Measurements from ENCODE around the gene ERCC2.

ERCC2 gene

GRCh38 chr19:45307361-45307760 lies 63.0 kb downstream of the ERCC2 start:
- TF ChIP-seq CTCF (IDR thresholded peaks at IDR 0.05; ENCODE audit: low read depth, low read length, poor library complexity, severe bottlenecking) (no peak), EZH2phosphoT487 (IDR thresholded peaks at IDR 0.05; ENCODE audit: borderline replicate concordance, low read length) (no peak)
- H3K27ac ChIP-seq (ENCODE audit: low read depth, low read length) = no peak overlapping the region
- no peaks in the 10 kb centered on the region for H3K79me2 ChIP-seq (ENCODE audit: control insufficient read depth, low read length)
- no peaks in the 10 kb centered on the region for H3K9me3 ChIP-seq (ENCODE audit: control insufficient read depth, insufficient read depth, low read length)
- H3K9me2 ChIP-seq (replicated peaks; ENCODE audit: control insufficient read depth, low read length) = no peaks in the 10 kb centered on the region
- H3K36me3 ChIP-seq (ENCODE audit: control insufficient read depth, low read length) = no peaks in the 10 kb centered on the region
- H3K4me2 ChIP-seq (ENCODE audit: low read length) = no peak overlapping the region
- no peak overlapping the region for H3K4me3 ChIP-seq (ENCODE audit: low read length)
- H3K27me3 ChIP-seq (ENCODE audit: control insufficient read depth, low read length) = no peaks in the 10 kb centered on the region
- H3K4me1 ChIP-seq (ENCODE audit: control insufficient read depth, low read length) = no peaks in the 10 kb centered on the region
- no peaks in the 10 kb centered on the region; the same call in 1 of the 2 replicates for H4K20me1 ChIP-seq (ENCODE audit: control insufficient read depth, insufficient read depth, low read depth, low read length)
- H3F3A ChIP-seq (ENCODE audit: control insufficient read depth, insufficient read depth) = no peaks in the 10 kb centered on the region

GRCh38 chr19:45306518-45307027 lies 63.8 kb downstream of the ERCC2 start:
- Histone ChIP-seq H3F3A (ENCODE audit: control insufficient read depth, insufficient read depth) (no peaks in the 10 kb centered on the region), H3K27ac (ENCODE audit: low read depth, low read length) (no peak overlapping the region), H3K27me3 (ENCODE audit: control insufficient read depth, low read length) (no peaks in the 10 kb centered on the region), H3K79me2 (ENCODE audit: control insufficient read depth, low read length) (no peaks in the 10 kb centered on the region), H3K9me3 (ENCODE audit: control insufficient read depth, insufficient read depth, low read length) (no peaks in the 10 kb centered on the region), H3K4me3 (ENCODE audit: low read length) (no peak overlapping the region), H4K20me1 (ENCODE audit: control insufficient read depth, insufficient read depth, low read depth, low read length) (no peaks in the 10 kb centered on the region; the same call in 1 of the 2 replicates), H3K4me1 (ENCODE audit: control insufficient read depth, low read length) (no peaks in the 10 kb centered on the region), H3K36me3 (ENCODE audit: control insufficient read depth, low read length) (no peaks in the 10 kb centered on the region), H3K4me2 (ENCODE audit: low read length) (no peak overlapping the region), H3K9me2 (replicated peaks; ENCODE audit: control insufficient read depth, low read length) (no peaks in the 10 kb centered on the region)
- TF ChIP-seq CTCF (IDR thresholded peaks at IDR 0.05; ENCODE audit: low read depth, low read length, poor library complexity, severe bottlenecking) (no peak), EZH2phosphoT487 (IDR thresholded peaks at IDR 0.05; ENCODE audit: borderline replicate concordance, low read length) (no peak)

GRCh38 chr19:45306040-45306439 lies 64.3 kb downstream of the ERCC2 start:
- no peaks in the 10 kb centered on the region for H3K79me2 ChIP-seq (ENCODE audit: control insufficient read depth, low read length)
- no peaks in the 10 kb centered on the region for H3K36me3 ChIP-seq (ENCODE audit: control insufficient read depth, low read length)
- H3K4me3 ChIP-seq (ENCODE audit: low read length) = no peak overlapping the region
- H3K9me3 ChIP-seq (ENCODE audit: control insufficient read depth, insufficient read depth, low read length) = no peaks in the 10 kb centered on the region
- TF ChIP-seq CTCF (IDR thresholded peaks at IDR 0.05; ENCODE audit: low read depth, low read length, poor library complexity, severe bottlenecking) = no peak
- no peak for TF ChIP-seq EZH2phosphoT487 (IDR thresholded peaks at IDR 0.05; ENCODE audit: borderline replicate concordance, low read length)
- H3K4me2 ChIP-seq (ENCODE audit: low read length) = no peak overlapping the region
- H3K9me2 ChIP-seq (replicated peaks; ENCODE audit: control insufficient read depth, low read length) = no peaks in the 10 kb centered on the region
- H3K27ac ChIP-seq (ENCODE audit: low read depth, low read length) = no peak overlapping the region
- no peaks in the 10 kb centered on the region; the same call in 1 of the 2 replicates for H4K20me1 ChIP-seq (ENCODE audit: control insufficient read depth, insufficient read depth, low read depth, low read length)
- no peaks in the 10 kb centered on the region for H3K27me3 ChIP-seq (ENCODE audit: control insufficient read depth, low read length)
- H3F3A ChIP-seq (ENCODE audit: control insufficient read depth, insufficient read depth) = no peaks in the 10 kb centered on the region
- H3K4me1 ChIP-seq (ENCODE audit: control insufficient read depth, low read length) = no peaks in the 10 kb centered on the region

Data from DOHH2 (cell line).